H1 (cell line): ENCODE results near the gene COL9A2. TPM values are rescaled to one million over a fixed set of nuclear protein-coding genes. Genes with fewer than 3 reads are reported as not detected.

ENCODE experiments used
- BRCA1 ChIP-seq: IDR thresholded peaks from 2 replicates; pipeline ENCODE4 v1.6.1; 2012; ENCODE audit warnings: low read depth, low read length, improper control_type of control experiment
- EGR1 ChIP-seq: IDR thresholded peaks from 2 replicates; pipeline ENCODE4 v1.6.1; 2011; ENCODE audit warnings: low read depth, low read length, borderline replicate concordance
- KDM5A ChIP-seq: fragments of 200-600 bp; IDR thresholded peaks from 2 replicates; pipeline ENCODE4 v1.7.1; 2012; ENCODE audit warnings: mild to moderate bottlenecking, low read length, inconsistent platforms, mixed read lengths
- POU5F1 ChIP-seq: IDR thresholded peaks from 2 replicates; pipeline ENCODE4 v1.6.1; 2011; ENCODE audit warnings: low read depth, mild to moderate bottlenecking, low read length, moderate library complexity
- SP4 ChIP-seq: IDR thresholded peaks from 2 replicates; pipeline ENCODE4 v1.6.1; 2012; ENCODE audit warnings: low read length, inconsistent platforms
- SUZ12 ChIP-seq: fragments of 200-600 bp; sonication (generic); IDR thresholded peaks from 2 replicates; pipeline ENCODE4 v1.6.1; 2012; ENCODE audit warnings: mild to moderate bottlenecking, inconsistent platforms, low read length, moderate library complexity, mixed read lengths
- polyA plus RNA-seq, 7 experiments: library from polyadenylated mRNA; depleted of rRNA in 3 of 7; stranded (reverse) in 5 of 7; unstranded in 2 of 7; fragments of >200 nt in 5 of 7; fragments of 200-250 nt in 2 of 7; gene quantifications; 1 replicate in 5 of 7; 2 replicates in 1 of 7; 4 replicates in 1 of 7; pipeline versions ENCODE4 v1.2.1 to v1.2.3, GENCODE V29; 2011 to 2013; ENCODE audit warnings: missing spikeins in 2 of 7, mixed read lengths in 2 of 7
- total RNA-seq: library from RNA; stranded (reverse); fragmentation: NEBNext Ultra II Directional; extraction: Animal tissue kit (Norgen Biotek cat#: 25700); gene quantifications from 2 replicates; pipeline ENCODE4 v1.2.1, GENCODE V29; 2021

COL9A2 gene
- total and polyA plus RNA-seq, 2 of the 8 experiments (the other 6 are each of a cell fraction or from before 2014, with no cell fraction given) = 3.2 to 3.3 TPM

DNA sequence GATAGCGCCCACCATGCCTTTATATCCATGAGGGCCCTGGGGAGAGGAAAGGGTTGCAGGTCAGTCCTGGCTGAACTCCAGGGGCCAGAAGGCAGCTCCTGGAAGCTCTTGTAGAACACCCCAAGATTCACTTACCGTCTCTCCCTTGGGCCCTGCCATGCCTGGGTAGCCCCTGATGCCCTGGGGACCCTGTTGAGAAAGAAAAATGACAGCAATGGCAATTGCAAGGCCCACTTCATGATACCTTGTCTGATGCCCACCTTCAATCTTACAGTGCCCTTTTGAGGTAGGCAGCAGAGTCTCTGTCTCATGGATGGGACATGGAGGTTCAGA lies 7.0 kb downstream of the COL9A2 start (continued):
- TF ChIP-seq BRCA1 (no peak), KDM5A (no peak), SP4 (no peak), SUZ12 (no peak), POU5F1 (no peak), EGR1 (no peak)
